Measurements from ENCODE around the gene LTBP1. TPM values are rescaled to one million over a fixed set of nuclear protein-coding genes. Genes with fewer than 3 reads are reported as not detected.

LTBP1 gene
- total and polyA plus RNA-seq, 10 of the 15 experiments (the other 5 are each of a cell fraction or from before 2014, with no cell fraction given): 0.01 to 0.28 (median 0.12) TPM; not detected in 2

DNA sequence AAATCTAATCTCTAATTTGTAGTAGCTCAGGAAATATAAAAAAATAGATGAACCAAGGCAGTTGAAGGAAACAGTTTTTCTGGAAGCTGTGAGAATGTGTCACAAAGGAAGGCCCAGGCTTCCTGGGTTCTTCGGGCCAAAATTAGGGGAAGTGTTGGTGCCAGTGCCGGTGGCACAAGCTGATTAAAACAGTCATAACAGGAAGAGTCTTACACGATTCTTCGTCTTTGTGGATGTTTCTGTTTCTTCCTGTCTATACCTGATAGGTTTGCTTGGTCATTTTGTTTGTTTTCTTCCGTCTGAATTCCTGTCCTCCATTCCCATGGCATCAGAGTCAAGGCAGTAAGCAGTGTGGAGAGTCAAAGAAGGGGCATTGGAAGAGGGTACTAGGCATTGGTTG lies 294.3 kb downstream of the LTBP1 start:
- no peaks in the 10 kb centered on the region for H3K9me3 ChIP-seq (replicated peaks; ENCODE audit: control insufficient read depth, insufficient read depth, low read length)
- no peaks in the 10 kb centered on the region for H3K27me3 ChIP-seq (replicated peaks in 1 of 2; ENCODE audit: control insufficient read depth in 2 of 2, insufficient read depth in 2 of 2, low read length in 1 of 2)
- no peaks in the 10 kb centered on the region for H3K79me2 ChIP-seq (ENCODE audit: control insufficient read depth, insufficient read depth, low read length)
- in situ Hi-C loops (cut with MboI) (no loop called here), intact Hi-C loops (cut with micrococcal nuclease; ENCODE audit: unreplicated experiment) (no loop called here)
- H3K4me3 ChIP-seq: no peak overlapping the region
- no peak overlapping the region for H3K9ac ChIP-seq (ENCODE audit: control insufficient read depth, insufficient read depth, low read length)
- POLR2A ChIA-PET: no interaction called here
- SMC1A ChIA-PET (ENCODE audit: uncharacterized antibody, unreplicated experiment): no interaction called here
- no peak for TF ChIP-seq ASH2L (IDR thresholded peaks at IDR 0.05; ENCODE audit: borderline replicate concordance, low read depth)
- TF ChIP-seq HDAC2 (IDR thresholded peaks at IDR 0.05): no peak
- no peak for TF ChIP-seq ZNF217 (IDR thresholded peaks at IDR 0.05)
- no peak for TF ChIP-seq SREBF1 (IDR thresholded peaks at IDR 0.05; ENCODE audit: low read length)
- no peak for TF ChIP-seq SPI1 (IDR thresholded peaks at IDR 0.05; ENCODE audit: borderline replicate concordance, insufficient read depth, low read depth, low read length)
- no peak for TF ChIP-seq POU2F2 (IDR thresholded peaks at IDR 0.05; ENCODE audit: borderline replicate concordance, low read depth, low read length)
- no peak for TF ChIP-seq CHD4 (IDR thresholded peaks at IDR 0.05)
- TF ChIP-seq RFX5 (IDR thresholded peaks at IDR 0.05; ENCODE audit: low read depth, low read length): no peak
- TF ChIP-seq, protein P1, sequence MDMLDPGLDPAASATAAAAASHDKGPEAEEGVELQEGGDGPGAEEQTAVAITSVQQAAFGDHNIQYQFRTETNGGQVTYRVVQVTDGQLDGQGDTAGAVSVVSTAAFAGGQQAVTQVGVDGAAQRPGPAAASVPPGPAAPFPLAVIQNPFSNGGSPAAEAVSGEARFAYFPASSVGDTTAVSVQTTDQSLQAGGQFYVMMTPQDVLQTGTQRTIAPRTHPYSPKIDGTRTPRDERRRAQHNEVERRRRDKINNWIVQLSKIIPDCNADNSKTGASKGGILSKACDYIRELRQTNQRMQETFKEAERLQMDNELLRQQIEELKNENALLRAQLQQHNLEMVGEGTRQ (IDR thresholded peaks at IDR 0.05; ENCODE audit: borderline replicate concordance, low read depth, low read length): no peak
- TF ChIP-seq, protein P2, sequence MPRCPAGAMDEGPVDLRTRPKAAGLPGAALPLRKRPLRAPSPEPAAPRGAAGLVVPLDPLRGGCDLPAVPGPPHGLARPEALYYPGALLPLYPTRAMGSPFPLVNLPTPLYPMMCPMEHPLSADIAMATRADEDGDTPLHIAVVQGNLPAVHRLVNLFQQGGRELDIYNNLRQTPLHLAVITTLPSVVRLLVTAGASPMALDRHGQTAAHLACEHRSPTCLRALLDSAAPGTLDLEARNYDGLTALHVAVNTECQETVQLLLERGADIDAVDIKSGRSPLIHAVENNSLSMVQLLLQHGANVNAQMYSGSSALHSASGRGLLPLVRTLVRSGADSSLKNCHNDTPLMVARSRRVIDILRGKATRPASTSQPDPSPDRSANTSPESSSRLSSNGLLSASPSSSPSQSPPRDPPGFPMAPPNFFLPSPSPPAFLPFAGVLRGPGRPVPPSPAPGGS (IDR thresholded peaks at IDR 0.05; ENCODE audit: borderline replicate concordance, insufficient read depth, low read depth, low read length, poor library complexity, severe bottlenecking): no peak
- no peak for TF ChIP-seq RCOR1 (conservative IDR thresholded peaks at IDR 0.05; ENCODE audit: low read depth, low read length)
- no peak for TF ChIP-seq TCF12 (IDR thresholded peaks at IDR 0.05; ENCODE audit: low read depth, low read length)
- TF ChIP-seq, protein P3, sequence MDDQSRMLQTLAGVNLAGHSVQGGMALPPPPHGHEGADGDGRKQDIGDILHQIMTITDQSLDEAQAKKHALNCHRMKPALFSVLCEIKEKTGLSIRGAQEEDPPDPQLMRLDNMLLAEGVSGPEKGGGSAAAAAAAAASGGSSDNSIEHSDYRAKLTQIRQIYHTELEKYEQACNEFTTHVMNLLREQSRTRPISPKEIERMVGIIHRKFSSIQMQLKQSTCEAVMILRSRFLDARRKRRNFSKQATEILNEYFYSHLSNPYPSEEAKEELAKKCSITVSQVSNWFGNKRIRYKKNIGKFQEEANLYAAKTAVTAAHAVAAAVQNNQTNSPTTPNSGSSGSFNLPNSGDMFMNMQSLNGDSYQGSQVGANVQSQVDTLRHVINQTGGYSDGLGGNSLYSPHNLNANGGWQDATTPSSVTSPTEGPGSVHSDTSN (IDR thresholded peaks at IDR 0.05; ENCODE audit: insufficient replicate concordance, low read depth, low read length): no peak
- TF ChIP-seq EZH2 (IDR thresholded peaks at IDR 0.05; ENCODE audit: borderline replicate concordance, control insufficient read depth, low read depth, low read length): no peak
- no peak for TF ChIP-seq RAD51 (IDR thresholded peaks at IDR 0.05)
- no peak for TF ChIP-seq ETV6 (conservative IDR thresholded peaks at IDR 0.05 in 1 of 2, IDR thresholded peaks at IDR 0.05 in 1 of 2; ENCODE audit: borderline replicate concordance in 1 of 2, low read depth in 1 of 2)
- no peaks in the 10 kb centered on the region for H4K20me1 ChIP-seq (ENCODE audit: control insufficient read depth, insufficient read depth)
- RAD21 ChIA-PET (ENCODE audit: unreplicated experiment): no interaction called here
- DNase-seq (ENCODE audit: low read depth, low spot score): no peak
- CTCF ChIA-PET: no interaction called here
- ATAC-seq: no peak
- no peak overlapping the region for H2AFZ ChIP-seq (ENCODE audit: control insufficient read depth, low read depth, low read length)
- H3K27ac ChIP-seq (ENCODE audit: control insufficient read depth, insufficient read depth): no peak overlapping the region
- WGBS (ENCODE audit: insufficient coverage, insufficient replicate concordance, low lambda C conversion rate, missing lambda C conversion rate): 7% methylated on average over 5 of the region's 5 CpGs
- H3K4me2 ChIP-seq (ENCODE audit: control insufficient read depth, insufficient read depth): no peak overlapping the region
- no TSS peak for BruUV-seq (replicated peaks)
- FAIRE-seq: no peak
- H3K4me1 ChIP-seq (ENCODE audit: control insufficient read depth, insufficient read depth, low read length): no peaks in the 10 kb centered on the region
- H3K36me3 ChIP-seq (ENCODE audit: control insufficient read depth in 2 of 2, insufficient read depth in 2 of 2, low read length in 1 of 2): no peaks in the 10 kb centered on the region

Data from GM12878 (cell line).